PC-9 (cell line): Measurements from ENCODE around the gene RARB.

Source experiments
- EZH2 ChIP-seq: fragments of 200-600 bp; sonication (generic); IDR thresholded peaks from 2 replicates; pipeline ENCODE4 v1.8.0; 2017; ENCODE audit warnings: antibody characterized with exemption, low read depth
- TF ChIP-seq, protein P1 (sequence below): fragments of 200-600 bp; sonication (generic); conservative IDR thresholded peaks from 2 replicates; pipeline ENCODE4 v1.6.1; 2017; ENCODE audit warnings: mixed run types, antibody characterized with exemption, mild to moderate bottlenecking, moderate library complexity

- TF ChIP-seq, protein P1, sequence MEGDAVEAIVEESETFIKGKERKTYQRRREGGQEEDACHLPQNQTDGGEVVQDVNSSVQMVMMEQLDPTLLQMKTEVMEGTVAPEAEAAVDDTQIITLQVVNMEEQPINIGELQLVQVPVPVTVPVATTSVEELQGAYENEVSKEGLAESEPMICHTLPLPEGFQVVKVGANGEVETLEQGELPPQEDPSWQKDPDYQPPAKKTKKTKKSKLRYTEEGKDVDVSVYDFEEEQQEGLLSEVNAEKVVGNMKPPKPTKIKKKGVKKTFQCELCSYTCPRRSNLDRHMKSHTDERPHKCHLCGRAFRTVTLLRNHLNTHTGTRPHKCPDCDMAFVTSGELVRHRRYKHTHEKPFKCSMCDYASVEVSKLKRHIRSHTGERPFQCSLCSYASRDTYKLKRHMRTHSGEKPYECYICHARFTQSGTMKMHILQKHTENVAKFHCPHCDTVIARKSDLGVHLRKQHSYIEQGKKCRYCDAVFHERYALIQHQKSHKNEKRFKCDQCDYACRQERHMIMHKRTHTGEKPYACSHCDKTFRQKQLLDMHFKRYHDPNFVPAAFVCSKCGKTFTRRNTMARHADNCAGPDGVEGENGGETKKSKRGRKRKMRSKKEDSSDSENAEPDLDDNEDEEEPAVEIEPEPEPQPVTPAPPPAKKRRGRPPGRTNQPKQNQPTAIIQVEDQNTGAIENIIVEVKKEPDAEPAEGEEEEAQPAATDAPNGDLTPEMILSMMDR = no peak
- no peak for TF ChIP-seq EZH2
Measured at GRCh38 chr3:25430287-25430934, 2.3 kb downstream of the RARB start.
